ENCODE data around the gene SLC17A9.

GRCh38 chr20:62923669-62924441, 28.7 kb upstream of the SLC17A9 start:
- TF ChIP-seq, protein P1, sequence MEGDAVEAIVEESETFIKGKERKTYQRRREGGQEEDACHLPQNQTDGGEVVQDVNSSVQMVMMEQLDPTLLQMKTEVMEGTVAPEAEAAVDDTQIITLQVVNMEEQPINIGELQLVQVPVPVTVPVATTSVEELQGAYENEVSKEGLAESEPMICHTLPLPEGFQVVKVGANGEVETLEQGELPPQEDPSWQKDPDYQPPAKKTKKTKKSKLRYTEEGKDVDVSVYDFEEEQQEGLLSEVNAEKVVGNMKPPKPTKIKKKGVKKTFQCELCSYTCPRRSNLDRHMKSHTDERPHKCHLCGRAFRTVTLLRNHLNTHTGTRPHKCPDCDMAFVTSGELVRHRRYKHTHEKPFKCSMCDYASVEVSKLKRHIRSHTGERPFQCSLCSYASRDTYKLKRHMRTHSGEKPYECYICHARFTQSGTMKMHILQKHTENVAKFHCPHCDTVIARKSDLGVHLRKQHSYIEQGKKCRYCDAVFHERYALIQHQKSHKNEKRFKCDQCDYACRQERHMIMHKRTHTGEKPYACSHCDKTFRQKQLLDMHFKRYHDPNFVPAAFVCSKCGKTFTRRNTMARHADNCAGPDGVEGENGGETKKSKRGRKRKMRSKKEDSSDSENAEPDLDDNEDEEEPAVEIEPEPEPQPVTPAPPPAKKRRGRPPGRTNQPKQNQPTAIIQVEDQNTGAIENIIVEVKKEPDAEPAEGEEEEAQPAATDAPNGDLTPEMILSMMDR (conservative IDR thresholded peaks at IDR 0.05; ENCODE audit: low read depth, low read length): no peak
- TF ChIP-seq EZH2phosphoT487 (IDR thresholded peaks at IDR 0.05; ENCODE audit: borderline replicate concordance, low read length) (no peak), EZH2 (IDR thresholded peaks at IDR 0.05; ENCODE audit: low read length, unreplicated experiment) (no peak)
